ENCODE results near the gene RARB. TPM values are rescaled to one million over a fixed set of nuclear protein-coding genes. Genes with fewer than 3 reads are reported as not detected.

The RARB gene
- total and polyA plus RNA-seq, 10 donors, result 1.5 to 13.0 (median 7.5) TPM

DNA sequence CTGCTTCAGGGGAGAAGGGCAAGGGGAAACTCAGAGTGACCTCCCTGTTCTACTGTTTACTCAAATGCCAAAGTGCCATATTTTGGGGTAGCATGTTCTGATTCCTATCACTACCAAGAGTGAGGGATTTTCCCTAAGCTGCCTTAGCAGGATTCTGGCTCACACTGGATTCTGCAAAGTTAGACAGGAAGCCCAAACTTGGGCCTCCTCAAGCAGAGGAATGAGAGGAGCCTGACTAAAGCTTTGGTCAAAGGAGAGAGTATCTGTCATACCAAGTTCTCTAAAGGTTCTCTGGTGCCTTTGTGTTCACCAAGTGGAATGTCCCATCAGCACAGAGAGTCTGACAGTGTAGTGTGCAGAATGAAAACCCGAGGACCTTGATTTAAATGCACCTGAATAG, 8.8 kb upstream of the RARB start:
- intact Hi-C loops (cut with DNase I; ENCODE audit: low total_unique reads), result no loop called here
- TF ChIP-seq, protein P1, sequence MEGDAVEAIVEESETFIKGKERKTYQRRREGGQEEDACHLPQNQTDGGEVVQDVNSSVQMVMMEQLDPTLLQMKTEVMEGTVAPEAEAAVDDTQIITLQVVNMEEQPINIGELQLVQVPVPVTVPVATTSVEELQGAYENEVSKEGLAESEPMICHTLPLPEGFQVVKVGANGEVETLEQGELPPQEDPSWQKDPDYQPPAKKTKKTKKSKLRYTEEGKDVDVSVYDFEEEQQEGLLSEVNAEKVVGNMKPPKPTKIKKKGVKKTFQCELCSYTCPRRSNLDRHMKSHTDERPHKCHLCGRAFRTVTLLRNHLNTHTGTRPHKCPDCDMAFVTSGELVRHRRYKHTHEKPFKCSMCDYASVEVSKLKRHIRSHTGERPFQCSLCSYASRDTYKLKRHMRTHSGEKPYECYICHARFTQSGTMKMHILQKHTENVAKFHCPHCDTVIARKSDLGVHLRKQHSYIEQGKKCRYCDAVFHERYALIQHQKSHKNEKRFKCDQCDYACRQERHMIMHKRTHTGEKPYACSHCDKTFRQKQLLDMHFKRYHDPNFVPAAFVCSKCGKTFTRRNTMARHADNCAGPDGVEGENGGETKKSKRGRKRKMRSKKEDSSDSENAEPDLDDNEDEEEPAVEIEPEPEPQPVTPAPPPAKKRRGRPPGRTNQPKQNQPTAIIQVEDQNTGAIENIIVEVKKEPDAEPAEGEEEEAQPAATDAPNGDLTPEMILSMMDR (IDR thresholded peaks at IDR 0.05 in 8 of 11, conservative IDR thresholded peaks at IDR 0.05 in 3 of 11), result no peak
- TF ChIP-seq POLR2A (IDR thresholded peaks at IDR 0.05) (no peak), POLR2AphosphoS5 (IDR thresholded peaks at IDR 0.05) (no peak)
- WGBS, 5 donors, result 58 to 83% (median 70%) methylated on average over 1 of the region's 1 CpG
- no peak overlapping the region for H3K27ac ChIP-seq
- H3K4me1 ChIP-seq, result no peaks in the 10 kb centered on the region
- no peaks in the 10 kb centered on the region for H3K27me3 ChIP-seq (replicated peaks in 1 of 7)
- H3K4me3 ChIP-seq, result no peak overlapping the region
- DNase-seq, result no peak
- no peaks in the 10 kb centered on the region for H3K36me3 ChIP-seq
- peaks cover 0 to 4% (median 0%) of the 10 kb centered on the region in 8 donors for H3K9me3 ChIP-seq

DNA sequence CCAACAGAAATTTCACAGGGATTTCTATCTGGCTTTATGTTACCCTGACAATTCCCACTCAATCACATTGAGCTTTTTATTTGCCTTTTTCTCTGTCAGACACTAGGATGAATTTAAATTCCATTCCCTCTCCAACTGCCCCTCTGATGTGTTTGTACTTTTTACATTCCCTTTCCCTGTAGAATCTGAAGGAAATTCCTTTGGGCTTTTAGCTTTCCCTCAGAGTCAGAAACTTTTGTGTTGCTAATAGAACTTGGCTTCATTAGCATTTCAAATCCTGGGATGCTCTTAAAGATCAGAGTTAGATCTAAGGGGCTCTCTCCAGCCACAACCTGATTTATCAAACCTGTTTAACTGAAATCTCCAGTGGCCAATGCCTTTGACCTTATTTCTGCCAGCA, 7.9 kb upstream of the RARB start:
- Histone ChIP-seq H3K9me3 (peaks cover 0 to 4% (median 0%) of the 10 kb centered on the region in 8 donors), H3K4me3 (no peak overlapping the region), H3K27me3 (replicated peaks in 1 of 7) (no peaks in the 10 kb centered on the region), H3K27ac (no peak overlapping the region), H3K4me1 (no peaks in the 10 kb centered on the region), H3K36me3 (no peaks in the 10 kb centered on the region)
- DNase-seq, result no peak
- TF ChIP-seq POLR2A (IDR thresholded peaks at IDR 0.05) (no peak), POLR2AphosphoS5 (IDR thresholded peaks at IDR 0.05) (no peak)
- TF ChIP-seq, protein P1 (IDR thresholded peaks at IDR 0.05 in 8 of 11, conservative IDR thresholded peaks at IDR 0.05 in 3 of 11), result no peak
- intact Hi-C loops (cut with DNase I; ENCODE audit: low total_unique reads), result no loop called here

DNA sequence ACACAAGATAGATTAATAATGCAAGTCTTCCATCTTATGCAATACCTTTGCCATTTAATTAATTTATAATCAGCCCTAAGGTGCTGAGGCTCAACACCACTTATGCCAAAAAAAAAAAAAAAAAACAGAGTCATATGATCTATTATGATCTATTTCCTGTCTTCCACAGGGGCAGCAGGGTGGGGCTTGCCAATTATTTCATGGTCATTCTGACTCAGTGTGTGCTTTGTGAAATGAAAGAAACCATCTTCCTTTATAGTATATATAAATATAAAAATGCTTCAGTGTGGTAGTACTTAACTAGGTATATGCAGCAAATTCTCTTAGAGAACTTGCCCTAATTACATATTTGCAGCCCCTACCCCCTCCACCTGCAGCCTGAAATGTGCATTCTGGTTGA, 7.2 kb upstream of the RARB start:
- TF ChIP-seq, protein P1 (IDR thresholded peaks at IDR 0.05 in 8 of 11, conservative IDR thresholded peaks at IDR 0.05 in 3 of 11), result no peak
- TF ChIP-seq POLR2A (IDR thresholded peaks at IDR 0.05) (no peak), POLR2AphosphoS5 (IDR thresholded peaks at IDR 0.05) (no peak)
- no peaks in the 10 kb centered on the region for H3K4me1 ChIP-seq
- DNase-seq, result no peak
- H3K27ac ChIP-seq, result no peak overlapping the region
- no peak overlapping the region for H3K4me3 ChIP-seq
- peaks cover 0 to 4% (median 0%) of the 10 kb centered on the region in 8 donors for H3K9me3 ChIP-seq
- H3K36me3 ChIP-seq, result no peaks in the 10 kb centered on the region
- H3K27me3 ChIP-seq (replicated peaks in 1 of 7), result no peaks in the 10 kb centered on the region
- intact Hi-C loops (cut with DNase I; ENCODE audit: low total_unique reads), result no loop called here

DNA sequence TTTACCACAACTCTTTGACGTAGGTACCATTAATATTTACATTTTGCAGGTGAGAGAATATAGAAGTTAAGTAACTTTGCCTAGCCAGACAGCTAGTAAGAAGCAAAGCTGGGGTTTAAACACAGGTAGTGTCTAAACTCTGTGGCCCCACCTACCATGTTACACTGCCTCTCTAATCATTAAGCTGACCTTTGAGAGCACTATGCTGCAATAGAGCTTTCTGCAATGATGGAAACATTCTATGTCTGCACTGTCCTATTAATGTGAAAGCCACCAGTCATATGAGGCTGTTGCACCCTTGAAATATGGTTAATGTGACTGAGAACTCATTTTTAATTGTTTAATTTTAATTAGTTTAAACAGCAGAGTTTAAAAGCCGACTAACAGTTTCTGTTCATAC, 6.3 kb upstream of the RARB start:
- H3K27me3 ChIP-seq (replicated peaks in 1 of 7), result peaks cover 0 to 5% (median 0%) of the 10 kb centered on the region in 7 donors
- DNase-seq, result no peak
- TF ChIP-seq POLR2AphosphoS5 (IDR thresholded peaks at IDR 0.05), result no peak
- TF ChIP-seq, protein P1 (IDR thresholded peaks at IDR 0.05 in 8 of 11, conservative IDR thresholded peaks at IDR 0.05 in 3 of 11), result no peak
- intact Hi-C loops (cut with DNase I; ENCODE audit: low total_unique reads), result no loop called here
- no peaks in the 10 kb centered on the region for H3K4me1 ChIP-seq
- H3K9me3 ChIP-seq, result peaks cover 0 to 4% (median 0%) of the 10 kb centered on the region in 8 donors
- H3K4me3 ChIP-seq, result no peak overlapping the region
- WGBS, 5 donors, result 71 to 93% (median 75%) methylated on average over 2 of the region's 2 CpGs
- H3K36me3 ChIP-seq, result no peaks in the 10 kb centered on the region
- H3K27ac ChIP-seq, result no peak overlapping the region
